ENCODE measurements around the gene ANGEL1. TPM values are rescaled to one million over a fixed set of nuclear protein-coding genes. Genes with fewer than 3 reads are reported as not detected.

Gene ANGEL1
- total and polyA plus RNA-seq, 2 donors (not counting 1 experiment from before 2014, with no cell fraction given): 6.6 to 8.4 TPM

GRCh38 chr14:76826122-76826521, 13.4 kb upstream of the ANGEL1 start, which contains the start of gene LRRC74A:
LRRC74A (plus strand) TSS chr14:76826408; CDS start chr14:76826698, 290 bp downstream.
- Histone ChIP-seq H3K9ac (ENCODE audit: insufficient read depth, low read length) (no peak within 1 kb of the TSS), H3K27me3 (ENCODE audit: control insufficient read depth, insufficient read depth, low read length) (peaks cover 9% of the 10 kb centered on the region), H4K20me1 (ENCODE audit: control insufficient read depth, extremely low read depth, insufficient read depth, low read length) (no peaks in the 10 kb centered on the region), H3K79me2 (ENCODE audit: control insufficient read depth, insufficient read depth, low read length) (no peaks in the 10 kb centered on the region), H3K36me3 (ENCODE audit: control insufficient read depth, insufficient read depth, low read length) (no peaks in the 10 kb centered on the region), H3K4me2 (ENCODE audit: extremely low read depth, insufficient read depth, low read length) (no peak within 1 kb of the TSS), H3K27ac (ENCODE audit: insufficient read depth, low read length) (no peak within 1 kb of the TSS), H3K9me3 (ENCODE audit: control insufficient read depth, insufficient read depth, low read depth, low read length) (no peaks in the 10 kb centered on the region), H2AFZ (ENCODE audit: low read length) (no peak within 1 kb of the TSS), H3K4me3 (replicated peaks in 1 of 4; ENCODE audit: control extremely low read depth in 1 of 4, insufficient read depth in 1 of 4, low read depth in 3 of 4, low read length in 4 of 4) (no peak within 1 kb of the TSS), H3K4me1 (ENCODE audit: control insufficient read depth, extremely low read depth, insufficient read depth, low read length) (no peaks in the 10 kb centered on the region)
- no peak for DNase-seq (ENCODE audit: low read depth in 2 of 2)
- TF ChIP-seq EZH2 (IDR thresholded peaks at IDR 0.05; ENCODE audit: low read length, missing control alignments) (no peak), CTCF (conservative IDR thresholded peaks at IDR 0.05 in 1 of 2, IDR thresholded peaks at IDR 0.05 in 1 of 2; ENCODE audit: low read depth in 1 of 2, low read length in 2 of 2) (no peak)

- H3K4me3 ChIP-seq (replicated peaks in 1 of 4; ENCODE audit: control extremely low read depth in 1 of 4, insufficient read depth in 1 of 4, low read depth in 3 of 4, low read length in 4 of 4): no peak overlapping the region
- no peak for DNase-seq (ENCODE audit: low read depth in 2 of 2)
- no peak overlapping the region for H3K4me2 ChIP-seq (ENCODE audit: extremely low read depth, insufficient read depth, low read length)
- no peaks in the 10 kb centered on the region for H3K36me3 ChIP-seq (ENCODE audit: control insufficient read depth, insufficient read depth, low read length)
- no peak overlapping the region for H3K9ac ChIP-seq (ENCODE audit: insufficient read depth, low read length)
- no peaks in the 10 kb centered on the region for H3K9me3 ChIP-seq (ENCODE audit: control insufficient read depth, insufficient read depth, low read depth, low read length)
- no peak overlapping the region for H3K27ac ChIP-seq (ENCODE audit: insufficient read depth, low read length)
- H4K20me1 ChIP-seq (ENCODE audit: control insufficient read depth, extremely low read depth, insufficient read depth, low read length): no peaks in the 10 kb centered on the region
- H3K79me2 ChIP-seq (ENCODE audit: control insufficient read depth, insufficient read depth, low read length): no peaks in the 10 kb centered on the region
- no peak overlapping the region for H2AFZ ChIP-seq (ENCODE audit: low read length)
- TF ChIP-seq CTCF (conservative IDR thresholded peaks at IDR 0.05 in 1 of 2, IDR thresholded peaks at IDR 0.05 in 1 of 2; ENCODE audit: low read depth in 1 of 2, low read length in 2 of 2) (no peak), EZH2 (IDR thresholded peaks at IDR 0.05; ENCODE audit: low read length, missing control alignments) (no peak)
- H3K27me3 ChIP-seq (ENCODE audit: control insufficient read depth, insufficient read depth, low read length): peaks cover 9% of the 10 kb centered on the region
- H3K4me1 ChIP-seq (ENCODE audit: control insufficient read depth, extremely low read depth, insufficient read depth, low read length): no peaks in the 10 kb centered on the region
Measured at GRCh38 chr14:76820700-76821099, 8.0 kb upstream of the ANGEL1 start.

GRCh38 chr14:76814726-76815645, 2.3 kb upstream of the ANGEL1 start:
- no peak for DNase-seq (ENCODE audit: low read depth in 2 of 2)

More at GRCh38 chr14:76814726-76815645, 2.3 kb upstream of the ANGEL1 start:
- TF ChIP-seq EZH2 (IDR thresholded peaks at IDR 0.05; ENCODE audit: low read length, missing control alignments) (no peak), CTCF (conservative IDR thresholded peaks at IDR 0.05 in 1 of 2, IDR thresholded peaks at IDR 0.05 in 1 of 2; ENCODE audit: low read depth in 1 of 2, low read length in 2 of 2) (no peak)
- Histone ChIP-seq H2AFZ (ENCODE audit: low read length) (no peak overlapping the region), H3K4me3 (replicated peaks in 1 of 4; ENCODE audit: control extremely low read depth in 1 of 4, insufficient read depth in 1 of 4, low read depth in 3 of 4, low read length in 4 of 4) (no peak overlapping the region), H3K27ac (ENCODE audit: insufficient read depth, low read length) (no peak overlapping the region), H3K9ac (ENCODE audit: insufficient read depth, low read length) (no peak overlapping the region), H3K9me3 (ENCODE audit: control insufficient read depth, insufficient read depth, low read depth, low read length) (no peaks in the 10 kb centered on the region), H3K4me2 (ENCODE audit: extremely low read depth, insufficient read depth, low read length) (no peak overlapping the region), H3K36me3 (ENCODE audit: control insufficient read depth, insufficient read depth, low read length) (no peaks in the 10 kb centered on the region), H3K27me3 (ENCODE audit: control insufficient read depth, insufficient read depth, low read length) (peaks cover 9% of the 10 kb centered on the region), H4K20me1 (ENCODE audit: control insufficient read depth, extremely low read depth, insufficient read depth, low read length) (no peaks in the 10 kb centered on the region), H3K4me1 (ENCODE audit: control insufficient read depth, extremely low read depth, insufficient read depth, low read length) (no peaks in the 10 kb centered on the region), H3K79me2 (ENCODE audit: control insufficient read depth, insufficient read depth, low read length) (no peaks in the 10 kb centered on the region)
